Activated naive CD4-positive, alpha-beta T cell treated with anti-CD3 and anti-CD28 coated beads, Interleukin-2, amount 50 U/mL, for 24 hours (primary cell): ENCODE data around the gene CTR9.

ENCODE experiments used
- H3K27ac Mint-ChIP-seq: one replicate; pipeline ENCODE4 v1.8.0; 2021; ENCODE audit warnings: mild to moderate bottlenecking, mixed read lengths
- H3K27me3 Mint-ChIP-seq: one replicate; pipeline ENCODE4 v1.8.0; 2021; ENCODE audit warnings: mixed read lengths
- H3K36me3 Mint-ChIP-seq: one replicate; pipeline ENCODE4 v1.8.0; 2021; ENCODE audit warnings: mixed read lengths
- H3K4me1 Mint-ChIP-seq: one replicate; pipeline ENCODE4 v1.8.0; 2021; ENCODE audit warnings: mixed read lengths
- H3K4me3 Mint-ChIP-seq: one replicate; pipeline ENCODE4 v1.8.0; 2021; ENCODE audit warnings: mild to moderate bottlenecking, mixed read lengths
- H3K9me3 Mint-ChIP-seq: one replicate; pipeline ENCODE4 v1.8.0; 2021; ENCODE audit warnings: mixed read lengths

The CTR9 gene

DNA sequence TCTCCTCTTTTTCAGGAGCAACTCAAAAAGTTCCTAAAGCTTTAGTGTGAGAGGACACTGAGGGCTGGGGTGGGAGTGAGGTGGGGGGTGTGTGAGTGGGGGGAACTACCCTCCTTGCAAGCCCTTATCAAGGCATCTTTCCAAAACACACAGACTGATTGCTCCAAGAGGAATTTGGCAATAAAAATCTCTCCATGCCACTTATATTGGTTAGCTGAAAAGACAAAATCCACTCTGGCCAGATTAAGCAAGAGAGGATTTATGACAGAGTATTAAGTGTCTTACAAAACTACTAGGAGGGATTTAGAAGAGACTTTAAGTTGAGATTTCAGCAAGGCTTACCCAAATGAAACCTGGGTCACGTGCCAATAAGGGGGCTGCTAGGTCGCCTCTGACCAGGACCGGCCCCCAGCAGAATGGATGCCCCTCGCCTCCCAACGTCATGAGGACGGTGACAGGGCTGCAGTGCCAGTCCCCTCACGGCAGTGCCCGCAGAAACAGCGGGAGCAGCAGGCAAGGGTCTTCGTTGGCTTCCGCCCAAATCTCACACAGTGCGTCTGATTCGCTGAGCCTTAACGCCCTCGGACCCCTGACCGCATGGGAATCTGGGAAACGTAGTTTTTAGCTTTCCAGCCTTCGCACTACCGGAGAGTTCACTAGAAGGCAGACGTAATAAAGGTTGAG lies 22.1 kb upstream of the CTR9 start:
- Mint-ChIP-seq H3K27me3 (peaks cover 4% of the 10 kb centered on the region), H3K36me3 (no peaks in the 10 kb centered on the region)

DNA sequence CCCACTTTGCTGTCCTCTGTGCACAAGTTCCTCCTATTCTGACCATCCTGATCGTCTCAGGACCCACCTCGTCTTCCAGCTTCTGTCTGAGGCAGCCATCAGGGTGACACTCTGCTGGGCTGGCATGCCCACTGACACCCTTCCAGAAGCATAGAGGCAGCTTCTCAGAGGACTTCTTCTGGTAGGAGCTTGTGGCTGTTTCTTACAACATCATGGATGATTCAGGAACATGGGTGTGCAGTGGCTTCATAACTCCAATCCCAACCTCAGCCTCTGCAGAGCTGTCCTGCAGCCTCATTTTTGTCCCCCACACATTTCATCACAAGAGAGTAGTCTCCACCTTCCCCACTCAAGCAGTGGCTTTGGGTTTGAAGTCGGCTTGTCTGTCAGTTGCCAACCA lies 20.9 kb upstream of the CTR9 start:
- peaks cover 14% of the 10 kb centered on the region for H3K4me1 Mint-ChIP-seq
- H3K36me3 Mint-ChIP-seq = no peaks in the 10 kb centered on the region
- H3K27ac Mint-ChIP-seq = no peak overlapping the region
- H3K9me3 Mint-ChIP-seq = no peaks in the 10 kb centered on the region
- no peak overlapping the region for H3K4me3 Mint-ChIP-seq
- peaks cover 4% of the 10 kb centered on the region for H3K27me3 Mint-ChIP-seq

More for the DNA sequence above, 22.1 kb upstream of the CTR9 start:
- no peak overlapping the region for H3K4me3 Mint-ChIP-seq
- peaks cover 15% of the 10 kb centered on the region for H3K4me1 Mint-ChIP-seq
- no peaks in the 10 kb centered on the region for H3K9me3 Mint-ChIP-seq
- H3K27ac Mint-ChIP-seq = no peak overlapping the region

DNA sequence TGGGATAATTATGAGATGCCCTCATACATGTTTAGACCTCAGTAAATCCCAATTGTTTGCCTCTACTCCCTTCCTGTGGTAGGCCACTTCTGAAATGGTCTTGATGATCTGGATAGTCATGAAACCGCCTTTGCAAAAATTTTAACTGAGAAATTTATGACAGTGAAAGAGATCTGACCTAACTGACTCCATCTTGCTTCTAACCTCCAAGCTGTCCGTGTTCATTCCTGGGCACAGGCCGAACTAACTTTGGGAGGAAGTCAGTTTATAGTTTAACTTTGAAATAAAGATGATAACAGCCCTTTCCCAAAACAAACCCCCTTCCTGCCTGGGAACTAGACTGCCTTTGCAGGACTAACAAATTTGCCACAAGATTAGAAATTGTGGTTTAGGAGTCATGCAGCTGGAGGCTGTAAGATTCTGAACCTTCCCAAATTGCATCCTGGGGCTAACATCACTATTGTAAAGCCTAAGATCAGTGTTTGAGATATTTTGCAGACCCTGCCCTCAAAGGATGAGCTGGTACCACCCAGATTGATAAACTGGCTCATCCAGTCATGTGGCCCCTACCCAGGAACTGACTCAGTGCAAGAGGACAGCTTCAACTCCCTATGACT lies 19.9 kb upstream of the CTR9 start:
- Mint-ChIP-seq H3K4me1 (peaks cover 11% of the 10 kb centered on the region), H3K27me3 (peaks cover 4% of the 10 kb centered on the region), H3K27ac (no peak overlapping the region), H3K9me3 (no peaks in the 10 kb centered on the region), H3K36me3 (no peaks in the 10 kb centered on the region), H3K4me3 (no peak overlapping the region)

DNA sequence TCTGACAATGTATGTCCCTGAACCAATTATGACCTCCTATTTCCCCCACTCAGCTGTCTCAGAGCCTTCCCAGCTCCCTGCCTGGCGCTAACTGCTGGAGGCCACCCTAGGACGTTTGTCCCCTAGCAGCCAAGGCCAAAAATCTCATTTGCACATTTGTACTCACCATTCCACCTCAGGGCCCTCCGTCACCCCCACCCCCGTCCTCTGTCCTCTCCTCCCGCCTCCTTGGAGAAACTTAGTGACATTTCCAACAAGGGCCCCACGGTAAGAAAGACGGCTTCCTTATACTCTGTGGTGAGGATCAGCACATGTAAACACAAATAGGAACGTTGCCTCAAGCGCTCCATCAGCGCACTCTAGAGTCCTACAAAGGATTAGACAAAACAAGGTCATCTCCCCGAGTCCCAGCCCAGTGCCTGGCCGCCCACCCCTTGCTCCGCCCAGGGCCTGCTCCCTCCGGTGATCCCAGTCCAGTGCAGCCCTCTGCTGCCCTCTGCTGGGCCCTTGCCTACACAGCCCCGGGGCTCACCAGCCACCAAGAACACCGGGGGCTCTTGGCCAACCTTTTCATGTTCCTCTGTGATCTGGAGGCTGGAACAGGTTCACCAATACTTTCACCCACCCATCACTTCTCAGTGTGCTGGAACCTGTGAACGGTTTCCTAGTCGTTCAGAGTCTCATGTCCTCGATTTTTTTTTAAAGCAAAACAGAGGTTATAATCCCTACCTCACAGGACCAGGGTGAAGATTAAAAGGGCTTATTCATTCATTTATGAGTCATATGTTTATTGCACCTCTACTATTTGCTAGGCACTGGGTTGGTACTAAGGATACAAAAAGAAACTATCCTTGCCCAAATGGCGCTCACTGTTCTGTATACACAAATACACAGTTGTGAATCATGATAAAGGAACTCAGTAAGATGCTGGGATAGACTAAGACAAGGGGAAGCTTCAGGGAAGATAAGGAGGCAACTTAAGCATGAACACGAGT lies 15.3 kb upstream of the CTR9 start:
- Mint-ChIP-seq H3K27ac (peak overlapping the region; percentile 35), H3K4me1 (peaks cover 14% of the 10 kb centered on the region), H3K36me3 (no peaks in the 10 kb centered on the region), H3K4me3 (peak overlapping the region; percentile 52), H3K9me3 (no peaks in the 10 kb centered on the region), H3K27me3 (peaks cover 2% of the 10 kb centered on the region)

DNA sequence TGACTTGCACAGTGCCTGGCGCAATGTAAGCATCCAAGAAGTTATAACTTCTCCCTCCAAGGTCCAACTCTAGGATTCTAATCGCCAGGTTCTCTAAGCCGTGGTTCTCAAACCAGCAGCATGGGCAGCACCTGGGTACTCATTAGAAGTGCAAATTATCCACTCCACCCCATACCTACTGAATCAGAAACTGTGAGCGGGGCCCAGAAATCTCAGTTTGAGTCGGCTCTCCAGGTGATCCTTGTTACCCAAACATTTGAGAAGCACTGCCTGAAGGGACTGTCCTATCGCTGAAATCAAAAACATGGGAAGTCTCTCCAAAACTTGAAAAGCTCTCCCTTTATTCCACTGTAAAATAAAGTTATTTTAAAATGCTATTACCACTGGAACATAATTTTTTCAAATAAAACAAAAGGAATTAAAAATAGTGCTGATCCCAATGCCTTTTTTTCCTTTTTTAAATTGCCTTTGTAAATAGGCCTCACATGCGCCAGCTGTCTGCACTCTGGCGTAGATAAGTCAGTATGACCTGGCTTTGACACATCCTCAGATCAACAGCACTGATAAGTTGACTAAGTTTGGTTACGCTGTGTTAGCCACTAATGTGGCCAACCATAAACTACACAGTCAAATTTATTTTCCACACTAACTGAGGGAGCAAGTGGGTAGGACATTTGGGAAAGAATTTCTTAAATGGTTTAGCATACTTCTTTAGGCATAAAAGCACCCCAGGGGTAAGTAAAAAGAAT lies 8.4 kb upstream of the CTR9 start:
- H3K27me3 Mint-ChIP-seq = no peaks in the 10 kb centered on the region
- peak overlapping the region; percentile 57 for H3K27ac Mint-ChIP-seq
- peaks cover 29% of the 10 kb centered on the region for H3K4me1 Mint-ChIP-seq
- H3K36me3 Mint-ChIP-seq = no peaks in the 10 kb centered on the region
- no peaks in the 10 kb centered on the region for H3K9me3 Mint-ChIP-seq
- H3K4me3 Mint-ChIP-seq = no peak overlapping the region

DNA sequence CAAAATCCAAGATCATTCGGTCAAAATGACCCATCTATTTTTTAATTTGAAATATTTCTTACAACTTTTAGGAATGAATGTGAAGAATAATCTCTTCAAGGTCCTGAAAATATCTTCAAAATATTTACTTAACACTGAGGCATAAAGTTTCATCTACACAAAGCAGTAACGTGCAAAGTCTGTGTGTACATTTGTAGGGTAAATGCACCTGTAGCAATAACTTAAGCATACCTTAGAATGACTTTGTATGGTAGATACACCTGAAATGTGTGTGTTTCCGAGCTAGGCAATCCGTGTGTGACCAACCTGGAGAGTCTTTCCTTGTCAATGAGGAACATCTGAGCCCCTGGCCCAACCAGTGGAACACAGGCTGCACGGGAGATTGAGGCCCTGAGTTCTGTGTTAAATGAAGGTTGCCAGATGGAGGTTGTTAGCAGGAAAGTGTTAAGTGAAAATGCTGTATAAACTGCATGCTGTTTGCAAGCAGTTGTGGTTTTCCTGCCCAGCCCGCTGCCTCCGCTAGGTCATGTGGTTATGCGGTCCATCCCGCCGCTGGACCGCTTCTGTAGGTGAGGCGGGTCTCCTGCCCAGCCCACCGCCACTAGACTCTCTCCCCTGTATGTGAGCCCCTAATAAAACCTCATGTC lies 7.6 kb upstream of the CTR9 start:
- Mint-ChIP-seq H3K9me3 (no peaks in the 10 kb centered on the region), H3K27me3 (no peaks in the 10 kb centered on the region), H3K4me1 (peaks cover 31% of the 10 kb centered on the region), H3K36me3 (no peaks in the 10 kb centered on the region), H3K4me3 (peak overlapping the region; percentile 49), H3K27ac (peak overlapping the region; percentile 56)

DNA sequence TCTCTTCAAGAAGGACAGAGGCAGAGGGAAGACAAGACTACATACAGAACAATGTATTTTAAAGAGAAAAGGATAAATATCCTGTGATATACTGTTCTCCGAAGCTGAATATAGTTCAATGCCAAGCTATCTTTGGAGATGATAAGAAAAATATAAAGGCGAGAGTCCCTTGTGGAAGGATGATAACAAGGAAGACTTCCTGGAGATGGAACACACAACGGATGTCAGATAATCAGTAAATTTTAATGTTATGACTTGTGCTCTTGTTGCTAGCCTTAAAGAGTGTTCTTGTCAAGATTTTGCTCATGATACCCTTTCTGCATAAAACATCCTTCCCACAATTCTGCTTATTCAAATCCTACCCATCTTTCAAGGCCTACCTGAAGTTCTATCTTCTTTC lies 6.8 kb upstream of the CTR9 start:
- Mint-ChIP-seq H3K27ac (peak overlapping the region; percentile 56), H3K4me3 (peak overlapping the region; percentile 49)

DNA sequence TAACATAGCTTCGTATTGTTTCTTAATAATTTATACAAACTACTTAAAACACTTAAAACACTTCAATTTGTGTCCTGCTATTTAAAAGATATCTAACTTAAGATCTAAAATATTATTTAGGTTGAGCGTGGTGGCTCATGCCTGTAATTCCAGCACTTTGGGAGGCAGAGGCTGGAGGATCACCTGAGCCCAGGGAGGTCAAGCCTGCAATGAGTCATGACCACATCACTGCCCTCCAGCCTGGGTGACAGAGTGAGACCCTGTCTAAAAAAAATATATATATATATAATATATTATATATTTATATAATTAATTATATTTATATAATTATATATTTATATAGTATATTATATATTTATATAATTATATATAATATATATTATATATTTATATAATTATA lies 4.2 kb upstream of the CTR9 start:
- Mint-ChIP-seq H3K4me1 (peaks cover 31% of the 10 kb centered on the region), H3K36me3 (no peaks in the 10 kb centered on the region), H3K9me3 (no peaks in the 10 kb centered on the region), H3K27ac (no peak overlapping the region), H3K27me3 (no peaks in the 10 kb centered on the region), H3K4me3 (no peak overlapping the region)

More for the DNA sequence above, 6.8 kb upstream of the CTR9 start:
- Mint-ChIP-seq H3K27me3 (no peaks in the 10 kb centered on the region), H3K4me1 (peaks cover 32% of the 10 kb centered on the region), H3K9me3 (no peaks in the 10 kb centered on the region), H3K36me3 (no peaks in the 10 kb centered on the region)

DNA sequence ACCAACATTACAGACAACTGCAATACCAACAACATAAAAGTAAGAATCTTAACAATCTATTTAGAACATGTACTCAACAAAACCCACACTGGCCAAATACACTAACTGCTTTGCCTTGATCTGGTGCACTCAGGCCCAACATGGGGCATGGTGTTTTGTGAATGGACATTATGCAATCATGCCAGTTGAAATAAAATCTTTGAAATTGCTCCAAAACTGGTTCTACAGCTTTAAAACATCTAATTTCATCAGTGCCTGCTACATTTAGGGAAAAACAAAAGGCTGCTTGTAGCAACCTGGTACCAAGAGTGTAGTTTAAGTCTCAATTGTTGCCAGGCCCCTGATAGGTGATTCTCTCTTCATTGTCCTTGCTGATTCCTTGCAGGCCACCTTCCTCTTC lies 3.3 kb upstream of the CTR9 start:
- Mint-ChIP-seq H3K4me3 (no peak overlapping the region), H3K4me1 (peaks cover 28% of the 10 kb centered on the region), H3K27ac (no peak overlapping the region), H3K9me3 (no peaks in the 10 kb centered on the region), H3K36me3 (peaks cover 3% of the 10 kb centered on the region), H3K27me3 (no peaks in the 10 kb centered on the region)

DNA sequence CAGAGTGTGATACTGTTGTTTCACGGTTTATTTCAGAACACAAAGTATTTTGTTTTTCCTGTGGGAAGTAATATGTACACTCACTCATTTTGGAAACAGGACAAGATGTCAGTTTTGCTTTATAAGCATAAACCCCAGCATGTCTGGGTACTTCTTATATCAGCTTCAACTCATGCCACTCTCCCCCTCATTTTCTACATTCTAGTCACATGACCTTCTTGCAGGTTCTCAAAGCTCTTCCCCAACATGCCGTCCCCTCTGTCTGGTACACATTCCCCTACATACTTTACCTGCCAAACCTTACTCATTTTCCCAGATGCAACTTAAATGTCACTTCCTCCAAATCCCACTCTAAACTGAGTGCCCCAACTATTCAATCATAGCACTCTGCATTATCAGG lies 1.6 kb upstream of the CTR9 start:
- Mint-ChIP-seq H3K36me3 (peaks cover 3% of the 10 kb centered on the region), H3K27ac (no peak overlapping the region), H3K4me1 (peaks cover 21% of the 10 kb centered on the region), H3K27me3 (no peaks in the 10 kb centered on the region), H3K4me3 (peak overlapping the region; percentile 4), H3K9me3 (no peaks in the 10 kb centered on the region)

DNA sequence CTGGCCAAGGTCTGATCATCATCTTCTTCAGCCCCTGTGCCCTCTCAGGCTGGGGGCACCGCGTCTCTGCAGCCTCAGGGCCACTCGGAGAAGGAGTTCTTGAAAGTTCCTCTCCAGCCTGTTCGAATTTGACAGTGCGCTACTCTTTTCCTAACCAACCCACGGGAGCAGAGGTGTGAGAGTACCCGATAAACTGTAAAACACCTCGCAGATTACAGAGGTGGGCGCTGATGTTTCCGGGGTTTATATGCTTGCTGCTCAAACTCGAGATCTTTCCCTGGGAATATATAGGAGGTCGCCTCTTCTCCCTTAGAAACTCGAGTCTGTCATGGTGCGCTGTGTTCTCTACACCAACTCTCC lies 515 bp downstream of the CTR9 start:
- peak overlapping the region; percentile 96 for H3K4me3 Mint-ChIP-seq

DNA sequence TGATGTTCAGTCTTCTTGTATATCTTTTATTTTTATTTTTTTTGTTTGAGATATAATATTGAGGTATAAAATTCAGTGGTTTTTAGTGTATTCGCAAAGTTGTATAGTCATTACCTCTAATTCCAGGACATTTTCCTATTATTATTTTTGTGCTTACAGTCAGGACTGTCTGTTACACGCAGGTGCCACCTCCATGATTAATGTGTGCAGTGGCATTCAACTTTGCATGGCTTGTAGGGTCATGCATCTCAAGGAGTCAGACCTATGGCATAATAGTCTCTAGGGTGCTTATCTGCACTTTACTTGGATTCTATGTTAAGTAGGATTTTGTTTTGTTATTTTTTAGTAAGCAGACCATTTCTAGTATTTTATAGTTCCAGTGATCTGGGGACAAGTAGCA lies 1.0 kb downstream of the CTR9 start:
- peaks cover 29% of the 10 kb centered on the region for H3K4me1 Mint-ChIP-seq
- peak overlapping the region; percentile 89 for H3K27ac Mint-ChIP-seq
- H3K36me3 Mint-ChIP-seq = peaks cover 9% of the 10 kb centered on the region
- H3K4me3 Mint-ChIP-seq = peak overlapping the region; percentile 96
- H3K27me3 Mint-ChIP-seq = no peaks in the 10 kb centered on the region
- no peaks in the 10 kb centered on the region for H3K9me3 Mint-ChIP-seq

More for the DNA sequence above, 515 bp downstream of the CTR9 start:
- Mint-ChIP-seq H3K27me3 (no peaks in the 10 kb centered on the region), H3K9me3 (no peaks in the 10 kb centered on the region), H3K4me1 (peaks cover 29% of the 10 kb centered on the region), H3K36me3 (peaks cover 8% of the 10 kb centered on the region), H3K27ac (peak overlapping the region; percentile 89)

DNA sequence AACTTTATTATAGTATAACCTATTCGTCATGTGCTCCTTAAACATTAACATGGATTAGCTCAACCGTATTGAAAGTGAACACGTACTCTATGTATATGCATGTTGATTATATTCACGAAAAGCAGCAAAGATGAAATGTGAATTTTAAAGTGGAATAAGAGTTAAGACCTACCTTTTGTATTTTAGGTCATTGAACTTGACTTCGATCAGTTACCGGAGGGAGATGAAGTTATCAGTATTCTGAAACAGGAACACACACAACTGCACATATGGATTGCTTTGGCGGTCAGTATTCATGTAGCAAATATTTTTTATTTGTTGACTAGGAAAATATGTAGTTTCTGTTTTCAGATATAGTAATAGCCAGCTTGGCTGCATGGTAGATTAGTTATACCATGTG lies 1.4 kb downstream of the CTR9 start:
- Mint-ChIP-seq H3K27me3 (no peaks in the 10 kb centered on the region), H3K27ac (no peak overlapping the region), H3K4me1 (peaks cover 29% of the 10 kb centered on the region), H3K4me3 (peak overlapping the region; percentile 96), H3K36me3 (peaks cover 11% of the 10 kb centered on the region), H3K9me3 (no peaks in the 10 kb centered on the region)

DNA sequence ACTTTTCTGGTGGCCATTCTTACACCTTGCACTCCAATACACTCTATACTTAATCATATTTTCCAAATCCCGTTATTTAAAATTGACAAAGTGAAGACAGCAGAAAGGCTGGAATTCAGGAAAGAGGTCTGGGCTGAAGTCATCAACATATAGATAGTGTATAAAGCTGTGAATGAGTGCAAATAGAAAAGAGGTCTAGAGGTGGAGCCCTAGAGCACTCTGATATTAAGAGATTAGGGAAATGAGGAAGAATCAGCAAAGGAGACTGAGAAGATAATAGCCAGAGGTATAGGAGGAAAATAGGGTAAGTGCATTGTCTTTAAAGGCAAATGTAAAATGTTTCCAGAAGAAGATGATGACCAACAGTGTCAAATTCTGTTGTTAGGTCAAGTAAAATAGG lies 7.9 kb downstream of the CTR9 start:
- peaks cover 14% of the 10 kb centered on the region for H3K4me1 Mint-ChIP-seq
- no peaks in the 10 kb centered on the region for H3K27me3 Mint-ChIP-seq
- H3K27ac Mint-ChIP-seq = no peak overlapping the region
- no peak overlapping the region for H3K4me3 Mint-ChIP-seq
- peaks cover 17% of the 10 kb centered on the region for H3K36me3 Mint-ChIP-seq
- no peaks in the 10 kb centered on the region for H3K9me3 Mint-ChIP-seq
